T47D (cell line): ENCODE measurements around the gene NEK9.
A peak's percentile ranks its signal among the peaks of the same experiment; 100 is the strongest.

ENCODE experiments used
- DNase-seq, 2 experiments: peaks; one replicate each; pipeline versions ENCODE4 v3.0.0 to v3.0.0-alpha.2; 2011 to 2012; ENCODE audit warnings: low read depth in 1 of 2, low spot score in 1 of 2
- JUND ChIP-seq: IDR thresholded peaks from 2 replicates; pipeline ENCODE4 v1.6.1; 2012; ENCODE audit warnings: low read depth
- in situ Hi-C: cut with HindIII; loops from 2 replicates; pipeline ENCODE4 v1.10.0; 2016; ENCODE audit warnings: low sequenced_read_pairs, low pct_unique_long_range_greater_than_20kb

NEK9 gene

DNA sequence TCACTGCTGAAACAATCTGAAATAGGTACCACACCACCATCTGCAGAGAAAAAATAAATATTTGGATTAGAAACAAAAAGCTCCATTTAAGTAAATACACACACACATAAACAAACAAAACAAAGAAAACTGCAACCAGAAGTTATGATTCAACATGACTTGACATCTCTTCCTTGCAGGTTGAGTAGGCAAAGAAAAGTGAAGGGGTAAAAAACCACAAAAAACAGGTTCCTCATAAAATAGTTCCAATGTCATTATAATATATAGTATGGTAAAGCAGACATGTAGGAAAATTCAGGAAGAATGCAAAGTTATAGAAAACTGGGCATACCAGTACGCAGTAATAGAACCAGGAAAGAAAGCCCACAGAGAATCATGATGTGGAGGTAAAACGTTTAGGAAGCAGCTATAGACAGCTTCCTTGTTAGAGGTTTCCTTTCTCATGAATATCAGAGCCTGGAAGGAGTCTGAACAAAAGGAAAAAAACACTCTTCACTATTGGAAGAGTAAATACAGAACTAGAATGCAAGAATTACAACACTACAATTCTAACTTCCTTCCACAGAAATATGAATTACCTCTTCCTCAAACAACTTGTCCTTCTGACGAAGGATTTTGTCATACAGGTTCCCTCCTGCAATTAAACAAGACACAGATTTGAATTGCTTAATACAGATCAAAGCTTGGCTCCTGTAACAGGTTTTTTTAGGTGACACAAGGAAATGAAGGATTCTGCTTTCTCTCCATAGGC, 6.1 kb downstream of the NEK9 start:
- DNase-seq = peak in 1 of 2 experiments; percentile 33
- TF ChIP-seq JUND = no peak
- in situ Hi-C loops = no loop called here

DNA sequence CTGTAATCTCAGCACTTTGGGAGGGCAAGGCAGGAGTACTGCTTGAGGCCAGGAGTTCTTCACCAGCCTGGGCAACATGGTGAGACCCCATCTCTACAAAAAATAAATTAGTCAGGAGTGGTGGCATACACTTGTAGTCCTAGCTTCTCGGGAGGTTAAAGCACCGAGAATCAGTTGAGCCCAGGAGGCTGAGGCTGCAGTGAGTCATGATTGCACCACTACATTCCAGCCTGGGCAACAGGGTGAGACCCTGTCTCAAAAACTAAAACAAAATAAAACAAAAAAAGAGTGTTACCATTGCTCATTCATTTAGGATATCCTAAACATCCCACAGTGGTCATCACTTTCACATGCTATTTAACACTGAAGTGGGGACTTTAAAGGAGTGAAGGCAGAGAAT, 7.8 kb downstream of the NEK9 start:
- in situ Hi-C loops = no loop called here

DNA sequence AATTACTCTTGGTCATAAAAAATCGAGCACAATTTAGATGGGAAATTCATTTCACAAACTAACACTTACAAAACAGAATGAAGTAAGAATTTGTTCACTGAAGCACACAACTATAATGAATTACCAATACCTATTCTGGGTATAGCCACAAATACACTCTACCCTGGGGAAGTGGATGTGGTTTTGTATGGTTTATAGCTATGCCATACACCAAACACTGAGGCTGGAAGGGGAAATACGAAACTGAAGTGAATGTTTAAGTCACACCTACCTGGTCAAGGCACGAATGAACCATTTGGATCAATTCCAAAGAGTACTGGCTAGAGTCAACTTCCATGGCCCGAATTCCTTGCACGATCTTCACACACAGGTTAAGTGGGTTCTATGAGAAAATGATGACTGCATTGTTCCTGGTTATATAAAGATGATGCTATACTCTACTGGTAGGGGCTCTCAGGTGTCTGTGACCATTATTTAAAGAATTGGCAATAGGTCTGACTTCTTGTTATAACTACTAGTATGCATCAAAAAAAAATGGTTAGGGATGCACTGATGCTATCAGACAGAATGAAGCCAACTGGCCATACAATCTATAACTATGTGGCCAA, 12.8 kb downstream of the NEK9 start:
- DNase-seq = no peak
- no peak for TF ChIP-seq JUND
- in situ Hi-C loops = no loop called here

More for the DNA sequence above, 7.8 kb downstream of the NEK9 start:
- TF ChIP-seq JUND = no peak
- no peak for DNase-seq

DNA sequence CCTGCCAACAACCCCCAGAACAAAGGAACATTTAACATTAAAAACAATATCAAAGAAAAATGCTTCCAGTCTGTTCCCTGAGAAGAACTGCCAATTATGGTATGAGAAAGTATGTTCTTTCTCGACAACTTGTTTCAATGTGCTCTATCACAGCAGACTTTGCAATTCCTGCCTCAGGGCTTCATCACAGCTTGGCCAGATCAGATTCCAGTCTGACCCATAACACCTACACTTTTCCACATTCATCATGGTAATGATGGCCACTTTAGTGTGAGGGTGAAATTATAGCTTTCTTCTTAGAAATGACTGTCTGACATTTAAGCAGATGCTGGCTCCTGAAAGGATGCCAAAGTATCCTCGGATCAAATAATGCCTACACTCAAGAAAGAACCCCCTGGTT, 17.0 kb downstream of the NEK9 start:
- TF ChIP-seq JUND = no peak
- in situ Hi-C loops = no loop called here
- no peak for DNase-seq

DNA sequence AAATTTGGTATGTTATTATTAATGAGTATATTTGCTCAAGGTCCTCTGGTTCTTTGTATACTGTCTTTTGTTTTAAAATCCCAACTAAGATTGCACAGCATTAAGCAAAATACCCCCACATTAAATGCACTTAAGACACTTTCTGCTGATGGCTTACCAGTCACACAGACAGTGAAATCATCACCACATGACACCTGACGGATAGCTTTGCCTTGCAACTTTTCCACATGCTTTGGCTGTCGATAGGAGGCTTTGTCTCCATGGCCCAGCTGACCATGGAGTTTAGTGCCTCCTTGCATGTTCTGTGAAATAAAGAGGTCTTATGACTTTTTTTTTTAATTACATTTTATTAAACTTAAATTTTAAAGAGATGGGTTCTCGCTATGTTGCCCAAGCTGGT, 19.7 kb downstream of the NEK9 start:
- DNase-seq = no peak
- TF ChIP-seq JUND = no peak
- in situ Hi-C loops = no loop called here

DNA sequence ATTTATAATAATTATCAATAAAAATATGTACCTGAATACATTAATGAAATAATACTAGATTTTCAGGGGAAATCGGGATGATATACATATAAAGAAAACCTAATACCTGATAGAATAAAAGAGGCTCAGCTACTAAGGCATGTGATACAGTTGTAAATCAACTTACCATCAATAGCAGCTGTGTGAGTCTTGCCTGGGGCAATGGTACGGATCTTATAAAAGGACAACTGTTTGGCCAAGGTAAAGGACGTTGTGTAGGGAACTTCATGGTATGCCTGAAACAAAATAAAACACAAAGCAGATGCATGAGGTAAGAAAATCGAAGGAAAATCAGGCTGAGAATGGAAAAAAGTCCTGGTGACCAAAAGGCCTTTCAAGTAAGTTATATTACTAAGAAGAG, 25.4 kb downstream of the NEK9 start:
- DNase-seq = peak in 1 of 2 experiments; percentile 27
- in situ Hi-C loops = no loop called here
- no peak for TF ChIP-seq JUND

DNA sequence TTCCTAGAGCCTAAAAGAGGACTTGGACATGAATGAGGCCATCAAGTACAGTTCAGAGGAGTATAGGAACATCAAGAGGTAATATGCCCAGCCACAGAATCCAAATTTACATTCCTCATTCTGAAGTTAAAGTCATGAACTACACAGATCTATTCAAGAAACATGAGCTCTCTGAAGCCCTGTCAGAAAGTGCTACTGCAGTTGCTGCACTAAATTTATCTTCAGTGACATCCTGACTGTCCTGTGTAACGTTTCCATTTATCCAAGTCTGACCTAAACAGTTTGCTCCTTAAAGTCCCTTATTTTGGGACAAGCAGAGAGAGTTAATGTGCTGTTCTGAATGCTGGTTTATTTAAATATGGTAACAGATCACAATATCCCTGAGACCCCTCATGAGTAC, 28.2 kb downstream of the NEK9 start:
- DNase-seq = no peak
- in situ Hi-C loops = no loop called here
- no peak for TF ChIP-seq JUND

DNA sequence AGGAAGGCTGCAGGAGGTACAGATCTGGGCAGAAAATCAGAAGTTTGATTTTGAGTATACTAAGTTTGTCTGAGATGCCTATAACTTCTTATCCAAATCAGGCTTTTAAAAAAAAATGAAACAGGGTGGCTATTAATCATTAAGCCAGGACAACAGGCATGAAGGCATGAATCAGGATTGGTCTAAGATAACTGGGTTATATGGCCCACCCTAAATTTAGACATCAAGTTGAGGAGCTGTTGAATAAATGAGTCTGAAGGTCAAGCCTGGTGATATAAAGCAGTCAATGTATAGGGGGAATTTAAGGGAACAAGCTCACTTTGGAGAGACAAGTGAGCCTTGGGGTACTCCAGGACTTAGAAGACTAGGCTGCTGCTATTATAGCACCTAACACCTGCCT, 28.6 kb downstream of the NEK9 start:
- no peak for DNase-seq
- no peak for TF ChIP-seq JUND
- in situ Hi-C loops = no loop called here

DNA sequence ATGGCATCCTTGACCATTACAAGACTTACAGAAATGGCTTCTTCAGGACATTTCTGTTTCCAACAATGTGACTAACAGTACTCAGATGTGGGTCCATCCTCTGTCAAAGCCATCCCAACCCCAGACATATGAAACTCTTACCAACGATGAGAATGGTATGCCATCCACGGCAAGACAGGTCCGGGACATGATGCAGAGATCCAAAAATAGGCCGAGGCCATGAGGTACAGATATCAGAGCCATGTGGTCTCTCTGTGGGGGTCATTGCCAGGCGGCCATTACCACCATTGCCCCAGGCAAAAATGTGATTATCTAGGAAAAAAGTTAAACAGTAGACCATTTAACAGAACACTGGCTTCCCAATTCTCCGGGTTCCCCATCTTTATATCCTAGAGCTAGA, 29.9 kb downstream of the NEK9 start:
- TF ChIP-seq JUND = no peak
- DNase-seq = no peak
- in situ Hi-C loops = no loop called here

DNA sequence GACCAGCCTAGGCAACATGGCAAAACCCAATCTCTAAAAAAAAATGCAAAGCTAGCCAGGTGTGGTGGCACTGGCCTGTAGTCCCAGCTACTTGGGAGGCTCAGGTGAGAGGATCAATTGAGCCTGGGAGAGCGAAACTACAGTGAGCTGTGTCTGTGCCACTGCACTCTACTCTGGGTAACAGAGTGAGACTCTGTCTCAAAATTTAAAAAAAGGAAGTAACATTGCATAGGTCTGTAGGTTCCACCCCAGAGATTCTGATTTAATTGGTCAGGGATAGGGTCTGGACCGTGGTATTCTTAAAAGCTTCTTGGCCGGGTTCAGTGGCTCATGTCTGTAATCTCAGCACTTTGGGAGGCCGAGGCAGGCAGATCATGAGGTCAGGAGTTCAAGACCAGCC, 31.2 kb downstream of the NEK9 start:
- in situ Hi-C loops = no loop called here
- no peak for TF ChIP-seq JUND
- no peak for DNase-seq

DNA sequence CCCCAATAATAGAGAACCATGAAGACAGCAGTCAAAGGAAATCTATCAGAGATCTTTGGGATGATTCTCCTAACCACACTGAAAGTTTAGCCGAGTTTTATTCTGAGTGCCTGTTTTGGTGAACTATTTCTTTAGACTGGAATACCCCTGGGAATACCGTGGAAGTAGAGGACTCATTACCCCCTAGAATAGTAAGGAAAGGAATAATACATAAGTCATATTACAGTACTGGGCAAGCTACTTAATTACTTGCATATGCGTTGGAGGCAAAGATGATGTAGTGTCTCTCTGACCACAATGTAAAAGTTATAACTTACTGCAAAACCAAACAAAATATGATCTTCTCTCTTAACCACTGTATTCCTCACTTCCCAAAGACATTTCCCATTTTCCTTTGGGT, 32.0 kb downstream of the NEK9 start:
- DNase-seq = no peak
- in situ Hi-C loops = no loop called here
- TF ChIP-seq JUND = no peak

DNA sequence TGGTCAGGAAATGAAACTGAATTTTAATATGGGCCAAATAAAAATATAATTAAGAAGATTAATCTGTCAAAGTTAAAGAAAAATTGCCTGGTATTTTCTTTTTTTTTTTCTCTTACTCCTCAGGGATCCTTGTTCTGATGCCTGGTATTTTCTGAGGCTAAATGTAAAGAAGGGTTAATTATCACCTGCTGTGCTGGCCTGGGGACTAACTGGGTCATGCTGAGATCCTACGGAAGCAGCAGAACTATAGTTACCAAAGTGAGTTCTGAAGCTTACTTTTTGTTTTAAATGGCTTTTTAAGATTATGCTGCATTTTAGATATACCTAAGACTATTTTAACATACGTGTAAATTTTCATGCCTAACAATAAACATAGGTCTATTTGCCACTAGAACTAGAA, 34.1 kb downstream of the NEK9 start:
- no peak for TF ChIP-seq JUND
- no peak for DNase-seq
- in situ Hi-C loops = no loop called here

DNA sequence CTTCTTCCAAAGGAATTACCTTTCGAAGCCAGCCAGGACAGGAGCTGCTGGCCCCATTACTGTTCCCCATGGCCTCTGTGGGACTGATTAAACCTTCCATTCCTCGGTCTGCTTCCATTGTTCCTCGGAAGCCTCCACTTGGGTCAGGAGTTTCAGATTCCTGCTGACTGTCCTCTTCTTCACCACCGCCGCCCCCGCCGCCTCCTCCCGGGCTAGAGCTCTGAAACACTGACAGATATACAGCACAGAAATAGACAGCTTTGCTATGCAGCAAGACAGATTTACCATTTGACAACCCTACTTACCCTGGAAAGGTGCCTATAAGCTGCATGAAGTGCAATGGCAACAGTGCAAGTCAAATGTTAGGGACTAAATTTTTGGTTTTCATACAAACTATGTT, 35.6 kb downstream of the NEK9 start:
- in situ Hi-C loops = no loop called here
- DNase-seq = no peak
- no peak for TF ChIP-seq JUND

DNA sequence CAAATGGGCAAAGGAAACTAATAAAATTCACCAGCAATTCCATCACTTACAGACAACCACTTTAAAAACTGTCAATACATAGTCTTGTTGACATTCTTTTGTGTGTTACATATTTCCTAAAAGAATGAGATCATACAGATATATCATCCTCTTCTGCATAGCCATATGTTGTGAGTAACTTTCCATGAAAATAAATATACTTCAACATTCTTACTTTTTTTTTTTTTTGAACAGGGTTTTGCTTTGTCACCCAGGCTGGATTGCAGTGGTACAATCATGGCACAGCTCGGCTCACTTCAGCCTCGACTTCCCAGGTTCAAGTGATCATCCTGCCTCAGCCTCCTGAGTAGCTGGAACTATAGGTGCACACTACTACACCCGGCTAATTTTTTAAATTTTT, 36.5 kb downstream of the NEK9 start:
- no peak for TF ChIP-seq JUND
- in situ Hi-C loops = no loop called here
- DNase-seq = no peak
